Retinal pigment epithelial cell (primary cell): ENCODE measurements around the gene SHISA9.

Experiments
- DNase-seq: peaks from one replicate; pipeline ENCODE4 v3.0.0-alpha.2; 2010; ENCODE audit warnings: low read depth
- H3K4me3 ChIP-seq: 2 replicates; pipeline ENCODE4 v1.5.1; 2011; ENCODE audit warnings: mild to moderate bottlenecking, low read length, control low read depth, moderate library complexity
- CTCF ChIP-seq: conservative IDR thresholded peaks from 2 replicates; pipeline ENCODE4 v1.5.1; 2011; ENCODE audit warnings: low read depth, low read length, control low read depth, inconsistent platforms

The SHISA9 gene

GRCh38 chr16:13269905-13270528, 368.6 kb downstream of the SHISA9 start:
- H3K4me3 ChIP-seq = no peak overlapping the region
- no peak for TF ChIP-seq CTCF

DNA sequence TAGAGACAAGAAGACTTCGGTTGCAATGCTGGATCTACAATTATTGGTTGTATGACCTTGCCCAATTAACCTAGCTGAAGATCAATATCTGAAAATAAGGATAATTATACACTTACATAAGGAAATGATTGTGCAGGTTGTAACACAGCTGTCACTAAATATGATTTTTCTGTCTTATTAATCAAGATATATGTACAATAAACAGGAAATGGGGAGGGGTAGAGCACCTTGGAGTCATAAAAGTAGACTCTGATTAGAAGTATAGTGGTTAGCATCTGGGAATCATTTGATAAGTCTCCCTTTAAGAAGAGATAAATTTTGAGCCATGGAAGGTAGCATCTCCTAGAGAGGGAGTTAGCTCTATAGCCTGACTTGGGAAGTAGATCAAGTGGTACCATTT, 369.2 kb downstream of the SHISA9 start:
- no peak for TF ChIP-seq CTCF
- no peak for DNase-seq
- no peak overlapping the region for H3K4me3 ChIP-seq

More at GRCh38 chr16:13269905-13270528, 368.6 kb downstream of the SHISA9 start:
- DNase-seq = no peak

GRCh38 chr16:13289515-13289914, 388.1 kb downstream of the SHISA9 start:
- TF ChIP-seq CTCF = no peak
- no peak for DNase-seq

More at GRCh38 chr16:13289515-13289914, 388.1 kb downstream of the SHISA9 start:
- no peak overlapping the region for H3K4me3 ChIP-seq
